NCI-H2227 (cell line): Measurements from ENCODE around the gene CLTC.
A peak's percentile ranks its signal among the peaks of the same experiment; 100 is the strongest.

ENCODE experiments used
- DNase-seq: peaks from one replicate; lab custom pipeline; 2025; ENCODE audit not compliant: unreplicated experiment; lab: John Stamatoyannopoulos, UW

The CLTC gene

GRCh38 chr17:59678918-59679317 lies 59.2 kb downstream of the CLTC start:
- no peak for DNase-seq

GRCh38 chr17:59680314-59680713 lies 60.6 kb downstream of the CLTC start:
- no peak for DNase-seq

GRCh38 chr17:59683283-59683682 lies 63.6 kb downstream of the CLTC start:
- no peak for DNase-seq

DNA sequence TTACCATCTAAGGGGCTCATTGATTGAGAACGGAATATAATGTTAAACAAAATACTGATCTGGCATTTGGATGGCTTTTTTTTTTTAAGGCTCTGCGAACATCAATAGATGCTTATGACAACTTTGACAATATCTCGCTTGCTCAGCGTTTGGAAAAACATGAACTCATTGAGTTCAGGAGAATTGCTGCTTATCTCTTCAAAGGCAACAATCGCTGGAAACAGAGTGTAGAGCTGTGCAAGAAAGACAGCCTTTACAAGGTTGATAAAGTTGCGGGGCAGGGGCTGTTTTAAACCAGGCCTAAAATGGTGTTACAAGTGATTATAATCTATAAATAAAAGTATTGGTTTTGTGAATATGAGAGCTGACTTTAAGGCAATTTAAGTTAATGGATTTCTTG lies 65.3 kb downstream of the CLTC start:
- DNase-seq: no peak

DNA sequence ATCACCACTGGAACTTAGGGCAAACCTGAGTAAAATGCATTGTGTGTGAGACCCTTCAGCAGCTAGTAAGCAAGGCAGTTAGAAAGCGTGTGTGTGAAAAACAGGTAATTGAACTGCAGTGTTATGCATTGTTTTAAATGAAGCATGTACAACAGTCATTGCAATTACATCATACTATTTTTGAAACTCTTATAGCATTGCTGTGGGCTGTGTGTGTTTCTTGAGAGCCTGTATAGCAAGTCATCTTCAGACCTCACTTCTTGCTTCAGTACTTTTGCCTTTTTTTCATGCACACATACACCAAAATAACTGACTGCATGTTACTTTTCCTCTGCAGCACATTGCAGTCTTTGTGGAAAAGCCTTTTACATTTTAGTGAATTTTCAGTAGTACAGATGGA lies 68.3 kb downstream of the CLTC start:
- DNase-seq: no peak

- no peak for DNase-seq
Measured at GRCh38 chr17:59688496-59688895, 68.8 kb downstream of the CLTC start.

GRCh38 chr17:59693582-59693981 lies 73.9 kb downstream of the CLTC start:
- no peak for DNase-seq

DNA sequence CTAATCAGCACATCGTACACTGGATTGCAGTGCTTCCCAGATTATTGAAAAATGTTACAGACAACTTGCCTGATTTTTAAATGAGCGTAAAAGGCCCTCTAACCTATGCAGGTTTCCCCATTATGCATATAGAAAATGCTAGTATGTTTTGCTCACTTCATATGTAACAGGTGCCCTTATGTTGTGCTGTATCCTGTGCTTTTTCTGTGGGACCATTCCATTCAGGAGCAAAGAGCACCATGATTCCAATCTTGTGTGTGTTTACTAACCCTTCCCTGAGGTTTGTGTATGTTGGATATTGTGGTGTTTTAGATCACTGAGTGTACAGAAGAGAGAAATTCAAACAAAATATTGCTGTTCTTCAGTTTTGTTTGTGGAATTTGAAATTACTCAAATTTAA lies 74.6 kb downstream of the CLTC start:
- no peak for DNase-seq

DNA sequence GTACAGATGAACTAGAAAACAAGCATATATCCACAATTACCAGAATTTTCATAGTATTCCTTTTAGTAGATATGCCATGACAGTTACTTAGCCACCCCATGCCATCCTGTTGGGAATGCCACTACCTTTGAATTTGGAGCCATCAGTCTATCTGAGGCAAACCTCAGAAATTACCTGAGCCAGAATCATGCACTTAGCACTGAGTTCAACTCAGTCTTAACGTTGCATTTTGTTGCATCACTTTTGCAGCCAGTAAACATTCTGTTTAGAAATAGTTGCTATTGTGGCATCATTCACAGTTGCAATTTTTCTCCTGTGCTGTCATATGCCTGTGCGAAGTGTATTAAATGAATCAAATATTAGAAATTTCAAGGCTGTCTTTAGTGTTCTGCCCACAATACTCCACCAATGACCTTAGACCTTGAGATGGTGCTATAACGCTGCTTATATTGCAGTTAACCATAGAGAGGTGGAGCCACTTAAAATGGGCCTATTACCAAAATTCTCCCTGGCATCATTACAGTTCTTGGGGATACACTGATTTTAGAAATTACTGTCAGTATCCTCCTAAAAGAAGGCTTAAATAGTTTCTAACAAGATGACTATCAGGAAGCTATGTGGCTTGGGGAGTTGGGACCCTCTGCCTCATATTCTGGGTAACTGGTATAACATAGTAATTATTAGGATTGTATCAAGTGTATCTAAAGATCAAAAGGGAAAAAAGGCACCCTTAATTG lies 76.4 kb downstream of the CLTC start:
- no peak for DNase-seq

GRCh38 chr17:59696682-59697277 lies 77.1 kb downstream of the CLTC start:
- DNase-seq: peak; percentile 8

DNA sequence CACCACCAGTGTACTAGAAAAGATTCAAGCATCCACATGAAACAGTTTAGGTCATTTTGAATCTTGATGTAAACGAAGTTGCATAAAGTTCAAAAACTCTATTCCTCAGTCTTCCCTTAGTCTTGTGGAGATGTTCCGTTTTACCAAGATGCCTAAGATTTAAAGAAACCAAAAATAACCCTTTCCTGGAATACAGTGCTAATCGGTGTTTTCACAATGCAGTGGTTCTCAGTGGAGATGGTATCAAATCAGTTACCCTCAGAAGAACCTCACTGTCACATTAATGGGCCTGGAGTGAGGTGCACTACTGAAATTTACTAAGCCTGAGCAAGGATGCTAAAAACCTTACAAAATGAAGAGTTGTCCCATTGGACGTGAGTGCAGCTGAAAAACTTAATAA lies 78.4 kb downstream of the CLTC start:
- DNase-seq: no peak

DNA sequence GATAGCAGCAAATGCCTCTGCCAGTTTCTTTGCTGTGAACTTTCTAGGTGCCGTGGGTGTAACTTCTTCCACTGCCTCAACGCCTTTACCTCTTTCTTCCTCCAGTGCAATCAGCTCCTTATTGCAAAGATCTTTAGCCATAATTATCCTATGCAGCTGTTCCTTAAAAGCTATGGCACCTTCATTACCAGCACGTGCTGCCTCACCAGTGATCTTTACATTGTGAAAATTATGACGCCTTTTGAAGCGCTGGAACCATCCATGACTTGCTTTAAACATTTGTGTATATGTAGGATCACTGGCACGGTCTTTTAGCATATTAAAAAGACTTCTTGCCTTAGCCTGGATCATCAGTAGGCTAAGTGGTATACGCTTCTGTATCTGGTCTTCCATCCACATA lies 79.5 kb downstream of the CLTC start:
- DNase-seq: no peak

DNA sequence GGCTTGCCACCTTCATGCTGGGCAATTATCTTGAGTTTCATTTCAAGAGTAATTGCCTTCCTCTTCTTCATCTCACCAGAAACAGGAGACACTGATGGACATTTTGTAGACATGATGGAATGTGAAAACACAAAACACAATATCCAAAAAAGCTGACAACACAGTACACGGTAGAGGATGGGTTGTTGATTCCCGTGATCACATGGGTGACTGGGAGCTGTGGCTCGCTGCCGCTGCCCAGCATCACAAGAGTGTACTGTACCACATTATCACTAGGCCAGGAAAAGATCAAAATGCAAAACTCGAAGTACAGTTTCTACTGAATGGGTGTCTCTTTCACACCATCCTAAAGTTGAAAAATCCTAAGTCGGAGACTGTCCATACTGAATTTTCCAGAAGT lies 80.1 kb downstream of the CLTC start:
- no peak for DNase-seq

DNA sequence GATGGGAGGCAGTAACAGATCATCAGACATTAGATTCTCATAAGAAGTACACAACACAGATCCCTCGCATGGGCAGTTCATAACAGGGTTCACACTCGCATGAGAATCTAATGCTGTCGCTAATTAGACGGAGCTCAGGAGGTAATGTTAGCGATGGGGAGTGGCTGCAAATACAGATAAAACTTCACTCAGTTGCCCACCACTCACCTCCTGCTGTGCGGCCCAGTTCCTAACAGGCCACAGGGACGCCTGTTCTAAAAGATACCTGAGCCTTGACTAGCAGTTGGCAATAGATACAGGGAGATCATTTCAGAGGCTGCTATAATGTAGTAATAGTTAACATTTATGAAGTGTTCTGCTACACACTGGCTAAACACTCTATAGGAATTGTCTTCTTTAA lies 82.6 kb downstream of the CLTC start:
- no peak for DNase-seq

DNA sequence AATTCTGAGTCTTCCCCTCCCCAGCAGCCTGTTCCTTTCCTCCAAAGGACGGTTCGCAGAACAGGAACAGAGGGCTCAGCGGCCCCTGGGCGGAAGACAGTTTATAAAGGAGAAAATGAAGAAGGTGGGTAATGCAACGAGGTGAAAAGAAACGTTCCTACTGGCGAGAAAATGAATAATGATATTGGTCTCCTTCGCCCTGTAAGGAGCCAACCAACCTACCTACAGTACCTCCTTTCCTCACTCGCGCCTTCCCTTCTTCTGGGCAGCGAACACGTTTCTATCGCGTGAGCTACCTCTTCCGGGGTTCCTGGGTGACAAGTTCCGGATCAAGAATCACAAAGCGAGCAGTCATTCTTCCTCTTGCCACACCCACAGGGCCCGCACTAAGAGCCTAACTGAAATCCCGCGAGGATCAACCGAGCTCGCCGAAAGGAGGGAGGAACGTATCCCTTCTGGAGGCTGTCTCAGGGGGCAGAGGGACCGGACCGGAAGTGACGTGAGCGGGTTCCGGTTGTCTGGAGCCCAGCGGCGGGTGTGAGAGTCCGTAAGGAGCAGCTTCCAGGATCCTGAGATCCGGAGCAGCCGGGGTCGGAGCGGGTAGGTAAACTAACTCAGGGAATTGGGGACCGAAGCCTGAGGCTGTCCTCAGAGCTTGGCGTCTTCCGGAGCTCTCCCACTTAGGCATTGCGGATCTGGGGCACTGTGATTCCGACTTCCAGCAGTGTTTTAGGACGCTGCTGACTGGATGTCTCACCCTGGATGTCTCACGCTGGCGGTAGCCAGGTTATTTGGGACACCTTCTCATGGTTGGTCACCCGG lies 87.7 kb downstream of the CLTC start, which contains the start of the genes PTRH2 and VMP1:
Gene PTRH2 (minus strand): TSS at position 282 of the 822 bp plus-strand sequence. CDS start 9,452 bp downstream, outside the sequence.
Gene VMP1 (plus strand): TSS at position 506 of the 822 bp plus-strand sequence. CDS start 23,793 bp downstream, outside the sequence.
- DNase-seq: peak; percentile 99

- DNase-seq: peak; percentile 37
Measured at GRCh38 chr17:59707971-59708430, 88.3 kb downstream of the CLTC start.

- DNase-seq: no peak
Measured at GRCh38 chr17:59711936-59712335, 92.2 kb downstream of the CLTC start.

DNA sequence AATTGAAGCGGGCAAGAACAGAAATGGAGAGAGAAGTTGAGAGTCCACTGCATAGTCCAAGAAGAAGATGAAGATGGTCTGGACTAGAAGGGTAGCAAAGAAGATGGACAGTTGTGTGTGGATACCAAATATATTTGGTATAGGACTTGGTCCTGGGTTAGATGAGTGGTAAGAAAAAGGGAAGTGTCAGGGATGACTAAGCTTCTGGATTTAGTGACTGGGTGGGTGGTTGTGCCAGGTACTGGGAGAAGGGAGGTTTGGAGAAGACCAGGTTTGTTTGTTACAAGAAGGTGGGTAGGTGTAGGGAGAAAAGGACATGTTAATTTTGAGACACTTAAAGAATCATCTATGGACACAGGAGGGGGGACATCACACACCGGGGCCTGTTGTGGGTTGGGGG lies 93.2 kb downstream of the CLTC start:
- no peak for DNase-seq

- no peak for DNase-seq
Measured at GRCh38 chr17:59714255-59714654, 94.6 kb downstream of the CLTC start.

DNA sequence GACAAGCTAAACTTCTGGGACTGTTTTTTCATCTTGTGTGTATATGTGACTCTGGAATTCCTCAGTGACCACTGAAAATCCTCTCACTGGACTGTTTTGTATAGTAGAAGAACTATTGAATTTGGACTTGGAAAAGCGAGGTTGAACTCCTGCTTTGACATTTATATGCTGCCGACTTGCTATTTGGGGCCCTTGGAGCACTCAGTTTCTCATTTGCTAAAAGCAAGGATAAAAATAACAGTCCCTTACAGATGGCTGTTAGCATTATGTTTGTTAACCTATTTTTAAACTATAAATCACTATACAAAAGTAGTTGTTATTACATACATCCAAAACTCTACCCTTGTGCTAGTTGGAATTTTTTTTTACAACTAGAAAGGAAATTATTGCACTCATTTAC lies 96.7 kb downstream of the CLTC start:
- no peak for DNase-seq

- DNase-seq: no peak
Measured at GRCh38 chr17:59719526-59719925, 99.8 kb downstream of the CLTC start.

- no peak for DNase-seq
Measured at GRCh38 chr17:59722623-59723022, 102.9 kb downstream of the CLTC start.
